ENCODE data around the gene RNF44.
"Not testable (repeated sequence)": the region's sequence is repeated elsewhere in the genome, so short reads cannot be mapped to it uniquely, and the experiment has no call there.

The RNF44 gene

DNA sequence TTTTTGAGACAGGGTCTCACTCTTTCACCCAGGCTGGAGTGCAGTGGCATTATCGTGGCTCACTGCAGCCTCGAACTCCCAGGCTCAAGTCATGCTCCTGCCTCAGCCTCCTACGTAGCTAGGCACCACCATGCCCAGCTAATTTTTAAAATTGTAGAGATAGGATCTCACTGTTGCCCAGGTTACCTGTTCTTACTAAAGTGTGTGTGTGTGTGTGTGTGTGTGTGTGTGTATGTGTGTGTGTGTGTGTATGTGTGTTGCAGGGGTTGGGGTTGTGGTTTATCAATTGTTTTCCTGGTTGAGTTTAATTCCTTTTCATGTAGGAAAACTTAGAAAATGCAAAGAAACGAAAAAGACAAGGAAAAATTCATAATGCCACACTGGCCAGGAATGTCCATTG is 21.8 kb downstream of the RNF44 start:
- no peak for DNase-seq

- DNase-seq: no peak
These were observed 22.8 kb downstream of the RNF44 start for GRCh38 chr5:176514244-176514950.

DNA sequence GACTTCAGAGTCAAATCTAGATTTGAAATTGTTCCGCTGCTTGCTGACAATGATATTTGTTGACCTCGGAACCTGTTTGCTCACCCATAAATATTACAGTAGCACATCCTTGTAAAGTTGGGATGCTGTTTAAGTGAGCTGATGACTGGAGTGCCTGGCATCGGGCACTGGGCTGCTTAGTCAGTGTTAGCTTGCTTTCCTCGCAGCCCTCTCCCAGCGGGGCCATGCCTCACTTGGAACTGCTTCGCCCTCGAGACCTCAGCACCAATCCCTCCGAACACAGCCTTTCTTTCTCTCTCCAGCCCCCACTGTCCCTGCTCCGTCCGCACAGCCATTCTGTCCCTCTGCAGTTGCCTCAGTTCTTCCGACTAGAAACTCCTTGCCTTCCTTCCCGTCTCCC is 23.4 kb downstream of the RNF44 start:
- DNase-seq: no peak

- DNase-seq: no peak
These were observed 28.6 kb downstream of the RNF44 start for GRCh38 chr5:176508603-176509002.

GRCh38 chr5:176507911-176508310 is 29.3 kb downstream of the RNF44 start:
- no peak for DNase-seq

DNA sequence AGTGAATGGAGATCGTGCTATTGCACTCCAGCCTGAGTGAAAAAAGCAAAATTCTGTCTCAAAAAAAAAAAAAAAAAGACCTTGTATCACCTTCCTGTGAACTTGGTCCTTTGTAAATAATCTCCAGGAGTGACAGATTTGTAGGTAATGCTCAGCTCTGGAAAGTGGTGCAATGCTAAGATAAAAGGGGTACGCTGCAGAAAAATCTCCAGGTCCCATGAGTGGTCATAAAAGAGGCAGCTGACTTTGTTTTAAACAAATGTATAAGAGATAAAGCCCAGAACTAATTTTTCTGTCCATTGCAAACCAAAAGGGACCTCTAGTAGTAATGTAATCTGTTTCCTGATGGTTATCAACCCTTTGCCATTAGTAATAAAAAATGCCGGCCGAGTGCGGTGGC is 33.7 kb downstream of the RNF44 start:
- no peak for DNase-seq

DNA sequence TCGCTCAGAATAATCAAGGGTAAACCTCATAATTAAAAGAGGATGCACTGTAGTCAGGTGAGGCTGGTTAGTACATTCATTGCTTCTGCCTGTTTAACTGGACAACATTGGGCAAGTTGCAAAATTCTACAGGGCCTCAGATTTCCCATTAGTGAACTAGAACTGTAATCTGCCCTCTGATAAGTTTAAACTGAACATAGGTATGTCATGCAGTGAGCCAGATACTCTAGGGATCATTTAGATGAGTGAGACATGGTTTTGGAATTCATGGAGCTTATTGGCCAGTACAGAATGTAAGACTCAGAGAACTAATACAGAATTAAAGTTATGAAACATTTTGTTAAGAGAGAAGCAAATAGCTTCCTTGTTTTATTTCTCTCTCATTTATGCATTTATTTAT is 35.9 kb downstream of the RNF44 start:
- DNase-seq: no peak

DNA sequence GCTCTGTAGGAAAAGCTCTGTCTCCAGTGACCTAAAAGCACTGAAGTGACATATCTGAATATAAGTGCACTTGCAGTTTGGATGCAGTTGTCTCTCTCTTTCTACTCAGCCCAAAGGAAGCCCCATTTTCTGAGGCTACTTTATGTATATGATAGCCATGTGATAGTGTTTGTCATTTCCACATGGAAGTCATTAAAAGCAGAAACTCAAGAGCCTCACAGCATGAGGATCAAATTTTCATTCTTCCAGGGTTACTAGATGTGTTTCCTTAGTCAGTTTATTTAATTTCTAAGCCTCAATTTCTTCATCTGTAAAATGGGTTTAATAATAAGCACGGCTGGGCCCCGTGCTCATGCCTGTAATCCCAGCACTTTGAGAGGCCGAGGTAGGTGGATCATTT is 36.7 kb downstream of the RNF44 start:
- no peak for DNase-seq

GRCh38 chr5:176499273-176499672 is 37.9 kb downstream of the RNF44 start:
- DNase-seq: no peak

- DNase-seq: no peak
These were observed 39.4 kb downstream of the RNF44 start for GRCh38 chr5:176497852-176498251.

GRCh38 chr5:176492431-176492830 is 44.8 kb downstream of the RNF44 start:
- DNase-seq: no peak

GRCh38 chr5:176491901-176492300 is 45.3 kb downstream of the RNF44 start:
- no peak for DNase-seq

GRCh38 chr5:176491101-176491502 is 46.1 kb downstream of the RNF44 start:
- no peak for DNase-seq

DNA sequence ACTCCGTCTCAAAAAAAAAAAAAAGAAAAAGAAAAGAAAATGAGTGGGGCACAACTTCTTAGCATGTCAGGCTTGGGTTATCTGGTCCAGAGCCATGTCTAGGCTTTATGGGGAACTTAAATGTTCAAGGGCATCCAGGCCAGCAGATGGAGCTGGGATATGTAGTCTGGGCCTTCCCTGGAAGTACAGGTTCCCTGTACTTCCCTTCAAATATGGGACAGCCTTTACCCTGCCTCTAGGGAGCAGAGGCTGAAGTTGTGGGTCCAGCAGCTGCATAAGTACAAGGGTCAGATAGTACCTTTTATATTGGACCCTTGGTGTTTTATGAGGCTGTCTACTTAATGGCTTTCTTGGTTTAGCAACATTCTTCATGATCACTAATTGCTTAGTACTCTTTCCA is 46.9 kb downstream of the RNF44 start:
- no peak for DNase-seq

- DNase-seq: no peak
These were observed 48.1 kb downstream of the RNF44 start for GRCh38 chr5:176489077-176489476.

- DNase-seq: not testable (repeated sequence)
These were observed 50.0 kb downstream of the RNF44 start for GRCh38 chr5:176487160-176487559.

DNA sequence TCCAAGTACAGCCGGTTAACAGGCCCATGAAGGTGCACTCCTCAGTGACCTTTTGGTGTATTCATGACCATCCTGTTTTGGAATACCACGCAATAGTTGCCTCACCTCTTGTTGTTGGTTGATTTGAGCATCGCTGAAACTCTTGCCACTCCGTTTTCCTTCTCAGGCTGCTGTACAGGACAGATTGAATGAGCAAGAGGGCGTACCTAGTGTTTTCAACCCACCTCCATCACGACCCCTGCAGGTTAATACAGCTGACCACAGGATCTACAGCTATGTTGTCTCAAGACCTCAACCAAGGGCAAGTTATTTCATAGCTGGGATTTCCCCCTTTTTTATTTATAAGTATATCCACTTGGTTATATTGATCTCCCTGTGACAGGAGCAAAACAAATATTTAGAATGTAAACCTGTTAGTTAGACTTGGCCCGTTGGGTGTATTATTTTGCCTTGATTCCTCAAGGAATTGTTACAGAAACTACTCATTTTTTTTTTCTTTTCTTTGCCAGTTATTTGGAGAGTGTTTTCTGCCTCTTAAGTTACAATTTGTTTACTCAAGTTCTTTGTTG is 50.9 kb downstream of the RNF44 start:
- no peak for DNase-seq

DNA sequence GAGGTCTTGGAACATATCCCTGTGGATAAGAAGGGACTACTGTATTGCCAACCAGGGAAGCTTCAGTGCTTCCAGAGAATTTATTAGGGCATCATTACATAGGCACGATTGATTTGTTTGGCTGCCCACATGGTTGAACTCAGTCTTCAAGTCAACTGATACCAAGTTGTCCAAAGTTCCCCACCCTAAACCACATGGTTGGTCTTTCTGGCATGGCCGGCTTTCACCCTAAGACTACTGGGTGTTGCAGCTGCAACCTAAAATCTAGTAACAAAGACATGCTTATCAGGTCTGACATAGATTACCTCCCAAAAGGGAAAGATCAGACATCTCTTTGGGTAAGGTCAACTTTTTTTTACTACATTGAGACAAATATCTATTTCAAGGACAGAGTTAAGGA is 52.0 kb downstream of the RNF44 start:
- DNase-seq: no peak

- no peak for DNase-seq
These were observed 55.5 kb downstream of the RNF44 start for GRCh38 chr5:176481711-176482110.

Measured in NCI-H1694 (cell line).